Measurements from ENCODE around the gene CPNE6. TPM values are rescaled to one million over a fixed set of nuclear protein-coding genes. Genes with fewer than 3 reads are reported as not detected.

The CPNE6 gene
- total and polyA plus RNA-seq, 8 donors: 0.12 TPM; not detected in 7

- ATAC-seq (no peak), DNase-seq (peak in 1 of 4 donors; percentile 25)
- Histone ChIP-seq H3K9me3 (no peaks in the 10 kb centered on the region), H3K4me1 (no peaks in the 10 kb centered on the region), H3K36me3 (no peaks in the 10 kb centered on the region), H3K27me3 (peaks cover 0 to 21% of the 10 kb centered on the region in 2 donors), H3K4me3 (no peak overlapping the region), H3K27ac (no peak overlapping the region)
- no peak for TF ChIP-seq CTCF (IDR thresholded peaks at IDR 0.05)
- intact Hi-C loops (cut with DNase I): no loop called here
Measured at GRCh38 chr14:24074625-24075484, 3.5 kb downstream of the CPNE6 start.

GRCh38 chr14:24075485-24076301 lies 4.3 kb downstream of the CPNE6 start:
- peaks cover 0 to 30% of the 10 kb centered on the region in 2 donors for H3K27me3 ChIP-seq
- H3K4me1 ChIP-seq: peaks cover 0 to 2% of the 10 kb centered on the region in 2 donors
- no peaks in the 10 kb centered on the region for H3K36me3 ChIP-seq
- DNase-seq: peak in 1 of 4 donors; percentile 51
- H3K27ac ChIP-seq: no peak overlapping the region
- H3K9me3 ChIP-seq: no peaks in the 10 kb centered on the region
- no peak for TF ChIP-seq CTCF (IDR thresholded peaks at IDR 0.05)
- H3K4me3 ChIP-seq: no peak overlapping the region
- no peak for ATAC-seq
- intact Hi-C loops (cut with DNase I): no loop called here

- intact Hi-C loops (cut with DNase I): no loop called here
- Histone ChIP-seq H3K27ac (no peak overlapping the region), H3K4me3 (no peak overlapping the region), H3K9me3 (no peaks in the 10 kb centered on the region), H3K4me1 (peaks cover 0 to 8% of the 10 kb centered on the region in 2 donors), H3K36me3 (no peaks in the 10 kb centered on the region), H3K27me3 (peaks cover 0 to 34% of the 10 kb centered on the region in 2 donors)
- TF ChIP-seq CTCF (IDR thresholded peaks at IDR 0.05): no peak
- DNase-seq (no peak), ATAC-seq (no peak)
Measured at GRCh38 chr14:24076302-24076601, 4.9 kb downstream of the CPNE6 start.

GRCh38 chr14:24077086-24077485 lies 5.7 kb downstream of the CPNE6 start:
- ATAC-seq: no peak
- peak in 1 of 4 donors; percentile 71 for DNase-seq
- H3K36me3 ChIP-seq: no peaks in the 10 kb centered on the region
- TF ChIP-seq CTCF (IDR thresholded peaks at IDR 0.05): no peak
- H3K4me3 ChIP-seq: no peak overlapping the region
- H3K27ac ChIP-seq: no peak overlapping the region
- no peaks in the 10 kb centered on the region for H3K9me3 ChIP-seq
- intact Hi-C loops (cut with DNase I): no loop called here
- peaks cover 0 to 34% of the 10 kb centered on the region in 2 donors for H3K27me3 ChIP-seq
- peaks cover 6 to 15% of the 10 kb centered on the region in 2 donors for H3K4me1 ChIP-seq

GRCh38 chr14:24078146-24078545 lies 6.8 kb downstream of the CPNE6 start:
- no peak for ATAC-seq
- DNase-seq: peak in 1 of 4 donors; percentile 30
- intact Hi-C loops (cut with DNase I): no loop called here
- Histone ChIP-seq H3K27ac (no peak overlapping the region), H3K4me1 (peaks cover 6 to 15% of the 10 kb centered on the region in 2 donors), H3K9me3 (no peaks in the 10 kb centered on the region), H3K27me3 (peaks cover 0 to 33% of the 10 kb centered on the region in 2 donors), H3K36me3 (no peaks in the 10 kb centered on the region), H3K4me3 (no peak overlapping the region)
- no peak for TF ChIP-seq CTCF (IDR thresholded peaks at IDR 0.05)
